GM23338 (cell line): Measurements from ENCODE around the gene OR52D1. TPM values are rescaled to one million over a fixed set of nuclear protein-coding genes. Genes with fewer than 3 reads are reported as not detected.

Experiments
- ATAC-seq: fragments of 200-7000 bp; cut with Tn5 transposase; 3 replicates; pipeline ENCODE4 v1.9.1; 2020
- DNase-seq: peaks from one replicate; pipeline ENCODE4 v3.0.0-alpha.2; 2015; ENCODE audit warnings: low spot score
- H2AFZ ChIP-seq: fragments of 200-600 bp; sonication (generic); 2 replicates; pipeline ENCODE4 v1.8.0; 2016; ENCODE audit warnings: antibody characterized with exemption, mild to moderate bottlenecking, moderate library complexity
- H3F3A ChIP-seq: fragments of 200-600 bp; sonication (generic); replicated peaks from 2 replicates; pipeline ENCODE4 v1.8.0; 2017; ENCODE audit warnings: antibody characterized with exemption, mixed run types, low read depth
- H3K27ac ChIP-seq: fragments of 200-600 bp; sonication (generic); 2 replicates; pipeline ENCODE4 v1.6.1; 2016; ENCODE audit warnings: low read depth
- H3K27me3 ChIP-seq: fragments of 200-600 bp; sonication (generic); 2 replicates; pipeline ENCODE4 v1.8.0; 2016; ENCODE audit warnings: mild to moderate bottlenecking, mixed run types, moderate library complexity; ENCODE audit not compliant: insufficient read depth
- H3K36me3 ChIP-seq: fragments of 200-600 bp; sonication (generic); 2 replicates; pipeline ENCODE4 v1.8.0; 2016; ENCODE audit warnings: mild to moderate bottlenecking; ENCODE audit not compliant: insufficient read depth
- H3K4me1 ChIP-seq: fragments of 200-600 bp; sonication (generic); 2 replicates; pipeline ENCODE4 v1.8.0; 2016; ENCODE audit warnings: mild to moderate bottlenecking, moderate library complexity; ENCODE audit not compliant: insufficient read depth
- H3K4me2 ChIP-seq: fragments of 200-600 bp; sonication (generic); 2 replicates; pipeline ENCODE4 v1.7.1; 2017; ENCODE audit warnings: mixed run types
- H3K4me3 ChIP-seq: fragments of 200-600 bp; sonication (generic); 2 replicates; pipeline ENCODE4 v1.6.1; 2016; ENCODE audit warnings: mixed run types
- H3K79me2 ChIP-seq: fragments of 200-600 bp; sonication (generic); replicated peaks from 2 replicates; pipeline ENCODE4 v1.8.0; 2017; ENCODE audit warnings: mild to moderate bottlenecking; ENCODE audit not compliant: insufficient read depth
- H3K9me2 ChIP-seq: fragments of 200-600 bp; sonication (generic); 2 replicates; pipeline ENCODE4 v1.8.0; 2017; ENCODE audit not compliant: insufficient read depth
- H4K20me1 ChIP-seq: fragments of 200-600 bp; sonication (generic); replicated peaks from 2 replicates; pipeline ENCODE4 v1.8.0; 2017; ENCODE audit warnings: mild to moderate bottlenecking; ENCODE audit not compliant: insufficient read depth
- H3K27ac Mint-ChIP-seq: 2 replicates; pipeline ENCODE4 v1.8.0; 2020; ENCODE audit warnings: inconsistent platforms, mild to moderate bottlenecking, moderate library complexity, mixed read lengths
- H3K27me3 Mint-ChIP-seq: 3 replicates; pipeline ENCODE4 v1.8.0; 2022; ENCODE audit warnings: low read depth, mild to moderate bottlenecking, moderate library complexity, mixed read lengths, inconsistent platforms; ENCODE audit not compliant: insufficient read depth, poor library complexity
- H3K36me3 Mint-ChIP-seq: 3 replicates; pipeline ENCODE4 v1.8.0; 2021; ENCODE audit warnings: low read depth, mild to moderate bottlenecking, inconsistent platforms, moderate library complexity, mixed read lengths
- H3K4me1 Mint-ChIP-seq: 3 replicates; pipeline ENCODE4 v1.8.0; 2020; ENCODE audit warnings: mild to moderate bottlenecking, inconsistent platforms, mixed read lengths
- H3K4me3 Mint-ChIP-seq: 3 replicates; pipeline ENCODE4 v1.8.0; 2021; ENCODE audit warnings: moderate library complexity, mild to moderate bottlenecking, inconsistent platforms, mixed read lengths
- H3K9me3 Mint-ChIP-seq: 3 replicates; pipeline ENCODE4 v1.8.0; 2020; ENCODE audit warnings: moderate library complexity, mild to moderate bottlenecking, inconsistent platforms, mixed read lengths
- CREB1 ChIP-seq: fragments of 250-450 bp; sonication (Bioruptor Pico); IDR thresholded peaks from 2 replicates; pipeline ENCODE4 v1.5.0; 2020; ENCODE audit warnings: low read depth, mild to moderate bottlenecking, moderate library complexity
- ETS1 ChIP-seq: IDR thresholded peaks from 2 replicates; pipeline ENCODE4 v1.6.1; 2016; ENCODE audit warnings: antibody characterized with exemption
- EZH2 ChIP-seq: fragments of 200-600 bp; sonication (generic); IDR thresholded peaks from one replicate; pipeline ENCODE4 v1.8.0; 2017; ENCODE audit warnings: antibody characterized with exemption, mild to moderate bottlenecking, low read depth; ENCODE audit not compliant: unreplicated experiment
- EZH2phosphoT487 ChIP-seq: fragments of 200-600 bp; sonication (generic); IDR thresholded peaks from one replicate; pipeline ENCODE4 v1.8.1; 2018; ENCODE audit warnings: antibody characterized with exemption; ENCODE audit not compliant: unreplicated experiment
- POLR2AphosphoS5 ChIP-seq: IDR thresholded peaks from 2 replicates; pipeline ENCODE4 v1.6.1; 2016; ENCODE audit warnings: antibody characterized with exemption, low read depth
- REST ChIP-seq: IDR thresholded peaks from one replicate; pipeline ENCODE4 v1.6.1; 2018; ENCODE audit warnings: antibody characterized with exemption; ENCODE audit not compliant: unreplicated experiment
- STAT1 ChIP-seq: IDR thresholded peaks from one replicate; pipeline ENCODE4 v1.6.1; 2016; ENCODE audit warnings: antibody characterized with exemption; ENCODE audit not compliant: unreplicated experiment
- ZNF114 ChIP-seq: fragments of 250-450 bp; sonication (Bioruptor Pico); IDR thresholded peaks from 2 replicates; pipeline ENCODE4 v1.5.0; 2020; ENCODE audit warnings: mild to moderate bottlenecking, moderate library complexity
- ZNF331 ChIP-seq: fragments of 250-450 bp; sonication (Bioruptor Pico); IDR thresholded peaks from 2 replicates; pipeline ENCODE4 v1.5.0; 2020; ENCODE audit warnings: low read depth, mild to moderate bottlenecking, moderate library complexity
- ZNF462 ChIP-seq: fragments of 250-450 bp; sonication (Bioruptor Pico); IDR thresholded peaks from 2 replicates; pipeline ENCODE4 v1.5.0; 2020; ENCODE audit warnings: mild to moderate bottlenecking, moderate library complexity
- polyA plus RNA-seq: library from polyadenylated mRNA; unstranded; fragments of >200 nt; fragmentation: Nextera tagmentation; extraction: Ambion mirVana; gene quantifications from 2 replicates; pipeline ENCODE4 v1.2.1, GENCODE V29; 2016
- total RNA-seq: library from RNA; depleted of rRNA; stranded (reverse); fragments of >200 nt; shearing (Covaris generic); gene quantifications from 2 replicates; pipeline ENCODE4 v1.2.3, GENCODE V29; 2014

The OR52D1 gene
- total and polyA plus RNA-seq, 2 experiments from 2014 or later: not detected

- Histone ChIP-seq H3F3A (no peaks in the 10 kb centered on the region), H3K4me3 (no peak overlapping the region), H3K4me1 (no peaks in the 10 kb centered on the region), H3K79me2 (no peaks in the 10 kb centered on the region), H3K27me3 (no peaks in the 10 kb centered on the region), H2AFZ (no peak overlapping the region), H3K9me2 (peaks cover 6% of the 10 kb centered on the region; the same call in 1 of the 2 replicates), H3K4me2 (no peak overlapping the region), H3K27ac (no peak overlapping the region), H4K20me1 (no peaks in the 10 kb centered on the region), H3K36me3 (no peaks in the 10 kb centered on the region)
- Mint-ChIP-seq H3K27me3 (peaks cover 1% of the 10 kb centered on the region), H3K4me3 (no peak overlapping the region), H3K9me3 (no peaks in the 10 kb centered on the region), H3K27ac (no peak overlapping the region), H3K4me1 (no peaks in the 10 kb centered on the region), H3K36me3 (no peaks in the 10 kb centered on the region)
- no peak for TF ChIP-seq EZH2
- no peak for TF ChIP-seq ZNF114 (CRISPR knock-in tag)
- no peak for TF ChIP-seq ETS1
- TF ChIP-seq STAT1: no peak
- TF ChIP-seq CREB1 (CRISPR knock-in tag): no peak
- TF ChIP-seq EZH2phosphoT487: no peak
- no peak for TF ChIP-seq ZNF462 (CRISPR knock-in tag)
- no peak for TF ChIP-seq REST
- no peak for TF ChIP-seq POLR2AphosphoS5
- no peak for TF ChIP-seq ZNF331 (CRISPR knock-in tag)
- no peak for DNase-seq
- ATAC-seq: no peak
These were observed 44.6 kb upstream of the OR52D1 start for GRCh38 chr11:5443835-5444393.
